GM18505 (cell line): ENCODE measurements around the gene GRIK1.
A peak's percentile ranks its signal among the peaks of the same experiment; 100 is the strongest.

Source experiments
- ATAC-seq: cut with Tn5 transposase; IDR thresholded peaks from one replicate; pipeline ENCODE4 v1.9.1; 2021; ENCODE audit not compliant: unreplicated experiment
- POLR2A ChIP-seq: IDR thresholded peaks from 4 replicates; pipeline ENCODE4 v1.6.1; 2011; ENCODE audit warnings: borderline replicate concordance; ENCODE audit not compliant: insufficient read depth, insufficient read length; ENCODE audit errors: extremely low read depth

GRIK1 gene

DNA sequence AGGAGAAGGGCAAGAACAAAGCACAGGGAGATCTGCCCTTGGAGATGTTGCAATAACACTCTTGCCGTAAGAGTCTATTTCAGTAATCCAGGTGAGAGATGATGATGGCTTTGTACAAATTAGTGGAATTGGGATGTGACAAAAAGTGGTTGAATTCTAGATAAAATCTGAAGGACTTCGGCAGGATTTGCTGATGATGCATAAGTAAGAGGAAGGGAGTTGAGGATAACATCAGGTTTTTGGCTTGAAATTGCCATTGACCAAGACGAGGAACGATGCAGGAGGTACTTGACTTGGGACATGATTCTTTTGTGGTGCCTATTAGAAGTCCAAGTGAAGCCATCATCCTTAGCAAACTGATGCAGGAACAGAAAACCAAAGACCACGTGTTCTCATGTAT, 238.1 kb downstream of the GRIK1 start:
- ATAC-seq: no peak
- TF ChIP-seq POLR2A: no peak

DNA sequence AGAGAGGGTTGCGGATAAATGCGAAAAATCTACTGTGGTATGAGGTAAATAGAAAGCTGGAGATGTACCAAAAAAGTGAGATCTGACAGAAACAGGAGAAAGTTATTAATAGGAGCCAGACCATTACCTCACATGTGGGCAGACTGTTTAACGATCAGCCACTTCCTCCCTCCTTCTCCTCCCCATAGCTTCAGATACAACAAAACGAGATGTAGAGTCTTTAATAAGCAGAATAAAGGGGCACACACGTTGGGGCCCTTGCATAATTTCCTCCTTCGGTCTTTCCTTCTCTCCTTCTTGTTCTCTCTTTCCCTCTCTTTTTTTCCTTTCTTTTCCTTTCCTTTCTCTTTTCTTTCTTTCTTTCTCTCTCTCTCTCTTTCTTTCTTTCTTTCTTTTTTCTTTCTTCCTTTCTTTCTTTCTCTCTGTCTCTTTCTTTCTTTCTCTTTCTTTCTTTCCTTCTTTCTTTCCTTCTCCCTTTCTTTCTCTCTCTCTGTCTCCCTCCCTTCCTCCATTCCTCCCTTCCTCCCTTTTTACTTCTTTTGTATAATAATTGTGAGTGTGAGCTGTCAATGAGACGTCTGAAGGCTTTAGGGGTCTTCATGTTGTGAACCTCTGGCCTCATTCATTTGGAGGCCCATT, 242.1 kb downstream of the GRIK1 start:
- TF ChIP-seq POLR2A: no peak
- ATAC-seq: peak; percentile 82

DNA sequence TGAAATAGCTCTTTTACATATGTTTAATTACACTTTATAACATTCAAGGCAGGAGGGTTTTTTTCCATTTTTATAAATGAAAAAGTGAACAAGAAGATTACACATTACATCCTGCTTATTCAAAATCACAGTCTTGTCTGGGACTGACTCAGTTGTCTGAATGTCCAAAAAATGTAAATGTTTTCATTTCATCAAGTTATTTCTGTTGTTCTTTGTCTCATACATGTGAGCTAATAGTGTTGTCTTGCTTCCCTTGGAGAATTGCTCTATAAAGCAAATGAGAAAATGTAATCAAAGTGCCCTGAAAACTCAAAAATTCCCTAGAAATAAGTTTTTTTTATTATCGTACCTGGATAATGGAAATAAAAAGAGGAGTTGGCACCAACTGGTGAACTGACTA, 242.9 kb downstream of the GRIK1 start:
- ATAC-seq: no peak
- TF ChIP-seq POLR2A: no peak

DNA sequence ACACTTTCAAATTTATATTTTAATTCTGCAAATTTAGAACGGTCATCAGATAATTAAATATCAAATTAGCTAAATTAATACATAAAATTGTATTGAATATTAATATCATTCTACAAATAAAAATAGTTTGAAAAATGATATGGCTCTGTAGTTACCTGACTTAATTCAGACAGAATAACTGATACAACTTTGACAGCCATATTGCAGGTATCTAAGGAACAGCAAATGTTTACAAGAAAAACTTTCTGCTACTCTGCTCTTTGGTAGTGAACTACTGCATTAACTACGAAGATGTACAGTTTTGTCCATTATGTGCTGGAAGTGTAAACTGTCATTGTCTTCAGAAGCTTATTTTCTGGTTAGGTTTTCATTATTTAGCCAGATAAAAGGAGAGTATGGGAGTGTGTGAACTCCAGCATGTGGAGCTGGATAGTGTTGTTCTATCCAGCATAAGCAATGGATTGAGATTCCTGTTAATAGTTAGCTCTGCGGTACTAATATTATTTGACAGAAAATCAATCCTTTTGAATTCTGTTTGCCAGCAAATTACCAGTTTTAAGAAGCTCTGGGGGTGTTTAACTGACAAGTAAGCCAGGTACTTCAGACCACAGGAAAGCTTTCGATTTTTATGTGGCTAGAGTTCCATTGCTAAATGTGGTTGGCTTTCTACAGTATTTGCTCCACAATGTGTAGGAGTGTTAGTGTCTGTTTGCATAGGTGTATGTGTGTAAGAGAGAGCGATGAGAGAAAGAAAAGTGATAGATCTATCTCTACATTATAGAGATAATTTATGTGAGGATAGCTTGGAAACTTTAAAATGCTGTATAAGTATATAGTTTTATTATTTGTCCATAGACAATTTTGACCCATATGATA, 247.9 kb downstream of the GRIK1 start:
- no peak for TF ChIP-seq POLR2A
- no peak for ATAC-seq

DNA sequence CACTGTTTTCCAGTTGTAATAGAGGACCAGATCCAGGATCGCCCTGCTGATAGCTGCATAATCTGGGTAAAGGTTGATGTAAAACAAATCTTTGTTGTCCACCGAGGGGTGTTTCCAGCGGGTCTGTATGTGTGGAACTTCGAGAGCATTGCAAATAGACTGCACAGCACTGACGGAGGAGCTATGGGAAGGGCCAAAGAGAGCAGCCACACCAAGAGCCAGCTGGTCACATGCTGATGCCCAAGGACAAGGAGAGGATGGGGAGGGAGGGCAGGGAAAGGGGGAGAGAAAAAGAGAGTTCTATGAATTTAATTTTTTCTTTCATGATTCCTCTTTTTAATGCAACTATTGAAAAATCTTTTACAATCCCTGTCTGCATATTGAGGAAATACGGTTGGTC, 250.0 kb downstream of the GRIK1 start:
- TF ChIP-seq POLR2A: no peak
- no peak for ATAC-seq

DNA sequence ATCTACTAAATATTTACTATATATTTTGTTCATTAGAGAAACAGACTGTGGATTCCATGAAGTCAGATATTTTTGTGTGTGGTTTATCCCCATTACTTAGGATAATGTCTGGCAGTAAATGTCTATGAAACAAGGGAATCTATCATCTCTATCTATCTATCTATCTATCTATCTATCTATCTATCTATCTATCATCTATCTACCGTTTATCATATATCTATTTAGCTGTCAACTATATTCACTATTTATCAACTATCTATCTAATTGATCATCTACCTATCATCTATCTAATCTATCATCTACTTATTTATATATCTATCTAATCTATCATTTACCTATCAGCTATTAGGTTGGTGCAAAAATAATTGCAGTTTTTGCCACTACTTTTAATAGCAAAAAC, 255.7 kb downstream of the GRIK1 start:
- ATAC-seq: no peak
- TF ChIP-seq POLR2A: no peak

DNA sequence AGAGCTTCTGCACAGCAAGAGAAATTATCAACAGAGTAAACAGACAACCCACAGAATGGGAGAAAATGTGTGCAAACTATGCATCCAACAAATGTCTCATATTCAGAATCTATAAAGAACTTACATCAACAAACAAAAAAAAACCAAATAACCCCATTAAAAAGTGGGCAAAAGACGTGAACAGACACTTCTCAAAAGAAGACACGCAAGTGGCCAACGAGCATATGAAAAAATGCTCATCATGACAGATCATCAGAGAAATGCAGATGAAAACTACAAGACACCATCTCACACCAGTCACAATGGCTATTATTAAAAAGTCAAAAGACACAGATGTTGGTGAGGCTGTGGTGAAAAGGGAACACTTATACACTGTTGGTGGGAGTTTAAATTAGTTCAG, 257.0 kb downstream of the GRIK1 start:
- TF ChIP-seq POLR2A: no peak
- ATAC-seq: no peak

DNA sequence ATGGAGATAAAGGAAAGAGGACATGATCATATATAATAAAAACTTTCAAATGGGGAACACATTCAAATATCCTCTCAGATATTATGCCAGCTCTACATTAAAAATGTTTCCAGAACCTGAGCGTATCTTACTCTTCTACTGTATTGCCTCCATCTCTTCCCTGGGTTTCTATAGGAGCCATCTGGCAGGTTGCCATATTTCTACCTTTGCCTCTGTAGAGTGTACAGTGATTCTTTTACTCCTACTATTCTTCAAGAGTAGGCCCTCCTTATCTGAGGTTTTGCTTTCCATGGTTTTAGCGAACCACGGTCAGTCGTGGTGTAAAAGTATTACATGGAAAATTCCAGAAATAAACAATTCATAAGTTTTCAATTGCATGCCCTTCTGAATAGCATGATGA, 259.5 kb downstream of the GRIK1 start:
- ATAC-seq: no peak
- TF ChIP-seq POLR2A: no peak

DNA sequence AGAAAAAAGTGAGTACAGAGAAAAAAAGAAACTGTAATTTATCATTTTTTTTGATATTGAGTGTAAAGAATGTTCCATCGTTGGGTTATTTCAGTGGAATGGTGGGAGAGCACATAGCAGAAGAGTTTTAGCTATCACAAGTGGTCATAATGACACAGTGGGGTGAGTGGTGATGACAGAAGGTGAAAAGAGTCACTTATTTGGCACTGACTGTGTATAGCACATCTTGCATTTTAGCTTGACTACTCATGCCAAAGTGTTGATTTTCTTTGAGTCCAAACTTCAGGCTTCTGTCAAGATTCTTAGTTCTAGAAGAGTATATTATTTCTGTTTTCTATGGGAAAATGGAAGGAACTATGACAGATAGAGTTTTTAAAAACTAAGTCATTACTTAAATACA, 261.2 kb downstream of the GRIK1 start:
- ATAC-seq: no peak
- no peak for TF ChIP-seq POLR2A

DNA sequence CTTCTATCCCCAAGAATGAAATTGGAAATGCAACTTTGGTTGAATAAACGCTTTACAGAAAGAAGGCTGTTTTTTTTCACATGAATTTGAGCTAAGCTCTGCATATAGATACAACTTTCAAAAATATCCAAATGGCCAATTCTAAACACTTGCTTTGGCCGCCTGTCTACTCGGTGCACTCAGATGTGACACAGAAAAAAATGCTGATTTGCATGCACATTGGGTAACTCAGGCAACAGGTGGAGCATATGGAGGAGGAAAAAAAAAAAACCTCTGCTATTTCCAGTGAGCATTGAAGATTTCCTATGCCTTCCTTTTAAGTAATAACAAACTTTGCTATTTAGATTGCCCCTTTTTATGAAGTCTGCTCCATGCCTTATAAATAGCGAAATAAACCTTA, 262.5 kb downstream of the GRIK1 start:
- ATAC-seq: peak; percentile 69
- no peak for TF ChIP-seq POLR2A

DNA sequence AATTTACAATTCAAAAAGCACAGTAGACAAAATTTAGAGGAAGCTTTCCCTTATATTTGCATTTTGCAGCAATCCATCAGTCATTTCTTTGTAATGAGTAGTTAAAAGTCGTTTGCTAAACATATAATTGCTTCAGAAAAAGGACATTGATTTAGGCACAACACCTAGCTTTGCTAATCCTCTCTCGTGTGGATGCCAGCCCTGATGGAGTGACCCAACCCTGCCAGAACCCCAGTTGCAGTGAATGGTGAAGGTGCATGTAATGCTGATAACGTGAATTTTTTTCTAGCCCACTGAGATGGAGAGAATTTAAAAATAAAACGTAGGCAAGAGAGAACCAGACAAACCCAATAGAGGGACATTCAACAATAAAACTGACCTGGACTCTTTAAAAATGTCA, 263.4 kb downstream of the GRIK1 start:
- no peak for ATAC-seq
- TF ChIP-seq POLR2A: no peak

DNA sequence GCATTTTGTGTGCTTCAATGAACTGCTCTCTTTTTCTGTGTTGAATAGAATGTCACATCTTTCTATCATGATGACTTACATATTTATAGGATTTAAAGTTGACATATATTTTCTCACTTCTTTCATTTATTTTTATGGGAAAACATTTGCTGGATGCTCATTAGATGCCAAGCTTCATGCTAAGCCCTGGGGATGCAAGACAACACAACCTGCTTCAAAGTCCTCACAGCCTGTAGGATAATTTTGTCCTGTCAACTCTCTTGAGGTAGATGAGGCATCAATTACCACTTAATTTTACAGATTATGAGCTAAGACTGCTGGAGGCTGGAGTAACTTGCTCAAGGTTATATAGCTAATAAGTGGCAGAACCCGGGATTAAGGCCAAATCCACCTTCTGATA, 264.3 kb downstream of the GRIK1 start:
- no peak for ATAC-seq
- TF ChIP-seq POLR2A: no peak

DNA sequence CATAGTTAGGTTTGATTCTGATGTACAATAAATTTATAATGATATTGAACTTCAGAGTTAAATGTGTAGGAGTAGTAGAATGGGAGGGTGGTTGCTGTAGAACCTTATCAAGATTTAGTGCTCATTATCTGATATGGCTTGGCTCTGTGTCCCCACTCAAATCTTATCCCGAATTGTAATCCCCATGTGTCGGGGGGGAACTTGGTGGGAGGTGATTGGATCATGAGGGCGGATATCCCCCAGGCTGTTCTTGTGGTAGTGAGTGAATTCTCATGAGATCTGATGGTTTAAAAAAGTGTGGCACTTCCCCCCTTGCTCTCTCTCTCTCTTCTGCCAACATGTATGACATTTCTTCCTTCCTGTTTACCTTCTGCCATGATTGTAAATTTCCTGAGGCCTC, 265.5 kb downstream of the GRIK1 start:
- ATAC-seq: no peak

DNA sequence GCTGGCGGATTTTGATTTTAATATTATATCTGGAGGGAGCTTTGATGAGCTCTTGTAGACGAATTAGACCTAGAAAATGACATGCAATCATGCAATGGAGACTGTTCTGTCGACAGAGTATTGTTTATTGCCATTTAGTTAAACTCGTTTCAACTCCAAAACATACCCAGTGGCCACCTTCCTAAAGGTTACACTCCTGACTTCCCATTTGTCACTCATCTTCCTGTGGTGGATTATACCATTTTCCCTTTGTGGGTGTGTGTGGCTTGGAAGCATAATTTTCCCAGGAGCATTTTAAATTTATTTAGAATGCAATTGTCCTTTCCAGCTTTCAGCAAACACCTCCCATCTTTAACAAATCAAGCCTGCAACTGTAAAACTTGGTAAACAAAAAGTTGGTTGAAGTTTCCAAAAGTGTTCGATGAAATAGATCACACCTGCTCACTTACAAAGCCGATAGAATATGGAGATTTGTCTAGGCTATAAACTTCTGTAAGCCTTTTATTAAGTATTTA, 266.6 kb downstream of the GRIK1 start:
- no peak for ATAC-seq
- TF ChIP-seq POLR2A: no peak

More for the DNA sequence above, 265.5 kb downstream of the GRIK1 start:
- TF ChIP-seq POLR2A: no peak
